HG02642 (cell line): ENCODE data around the gene AADAT.
"Not testable (repeated sequence)": the region's sequence is repeated elsewhere in the genome, so short reads cannot be mapped to it uniquely, and the experiment has no call there.

Source experiments
- ATAC-seq: cut with Tn5 transposase; IDR thresholded peaks from one replicate; pipeline ENCODE4 v1.9.1; 2021; ENCODE audit warnings: mild to moderate bottlenecking; ENCODE audit not compliant: unreplicated experiment, poor library complexity

The AADAT gene

GRCh38 chr4:170091069-170091696 is 1.4 kb upstream of the AADAT start:
- ATAC-seq = no peak

GRCh38 chr4:170090352-170091052 is 746 bp upstream of the AADAT start:
- no peak for ATAC-seq

- no peak for ATAC-seq
These were observed 485 bp downstream of the AADAT start for GRCh38 chr4:170089274-170089667.

- ATAC-seq = no peak
These were observed 1.0 kb downstream of the AADAT start for GRCh38 chr4:170088716-170089115.

- no peak for ATAC-seq
These were observed 2.5 kb downstream of the AADAT start for GRCh38 chr4:170087163-170087700.

GRCh38 chr4:170083541-170083940 is 6.2 kb downstream of the AADAT start:
- ATAC-seq = no peak

- no peak for ATAC-seq
These were observed 9.3 kb downstream of the AADAT start for GRCh38 chr4:170080496-170080895.

GRCh38 chr4:170079981-170080380 is 9.8 kb downstream of the AADAT start:
- no peak for ATAC-seq

- no peak for ATAC-seq
These were observed 18.6 kb downstream of the AADAT start for GRCh38 chr4:170071196-170071595.

- no peak for ATAC-seq
These were observed 21.2 kb downstream of the AADAT start for GRCh38 chr4:170068438-170069128.

GRCh38 chr4:170059421-170059820 is 30.3 kb downstream of the AADAT start:
- ATAC-seq = no peak

GRCh38 chr4:170058826-170059225 is 30.9 kb downstream of the AADAT start:
- no peak for ATAC-seq

- no peak for ATAC-seq
These were observed 31.9 kb downstream of the AADAT start for GRCh38 chr4:170057866-170058265.

GRCh38 chr4:170052919-170053318 is 36.8 kb downstream of the AADAT start:
- ATAC-seq = no peak

GRCh38 chr4:170051402-170051801 is 38.4 kb downstream of the AADAT start:
- no peak for ATAC-seq

- ATAC-seq = no peak
These were observed 40.0 kb downstream of the AADAT start for GRCh38 chr4:170049766-170050165.

- ATAC-seq = no peak
These were observed 41.9 kb downstream of the AADAT start for GRCh38 chr4:170047771-170048354.

- ATAC-seq = not testable (repeated sequence)
These were observed 43.6 kb downstream of the AADAT start for GRCh38 chr4:170046156-170046555.

GRCh38 chr4:170040031-170040680 is 49.6 kb downstream of the AADAT start:
- no peak for ATAC-seq

- ATAC-seq = no peak
These were observed 51.0 kb downstream of the AADAT start for GRCh38 chr4:170038769-170039168.
